Measurements from ENCODE around the gene TKFC.
A peak's percentile ranks its signal among the peaks of the same experiment; 100 is the strongest.

Gene TKFC

GRCh38 chr11:61325649-61326414, 7.2 kb upstream of the TKFC start:
- no peak for DNase-seq

- no peak for DNase-seq
Measured at GRCh38 chr11:61327669-61328071, 5.4 kb upstream of the TKFC start.

- DNase-seq = no peak
Measured at GRCh38 chr11:61328351-61328750, 4.7 kb upstream of the TKFC start.

- no peak for DNase-seq
Measured at GRCh38 chr11:61329871-61330270, 3.2 kb upstream of the TKFC start.

- no peak for DNase-seq
Measured at GRCh38 chr11:61331651-61332050, 1.4 kb upstream of the TKFC start.

- no peak for DNase-seq
Measured at GRCh38 chr11:61332281-61332796, 689 bp upstream of the TKFC start.

- DNase-seq = no peak
Measured at GRCh38 chr11:61333550-61334433, 764 bp downstream of the TKFC start.

- DNase-seq = no peak
Measured at GRCh38 chr11:61334434-61335354, 1.7 kb downstream of the TKFC start.

GRCh38 chr11:61335355-61335710, 2.3 kb downstream of the TKFC start:
- DNase-seq = no peak

GRCh38 chr11:61336171-61336935, 3.3 kb downstream of the TKFC start:
- DNase-seq = peak; percentile 87

- DNase-seq = no peak
Measured at GRCh38 chr11:61337706-61338470, 4.9 kb downstream of the TKFC start.

- no peak for DNase-seq
Measured at GRCh38 chr11:61338783-61339489, 5.9 kb downstream of the TKFC start.

GRCh38 chr11:61339490-61339878, 6.5 kb downstream of the TKFC start:
- DNase-seq = no peak

GRCh38 chr11:61340979-61341378, 8.0 kb downstream of the TKFC start:
- DNase-seq = no peak

- DNase-seq = no peak
Measured at GRCh38 chr11:61341706-61342105, 8.7 kb downstream of the TKFC start.

GRCh38 chr11:61342207-61342803, 9.3 kb downstream of the TKFC start:
- no peak for DNase-seq

GRCh38 chr11:61343792-61344745, 11.0 kb downstream of the TKFC start:
- DNase-seq = no peak

- DNase-seq = no peak
Measured at GRCh38 chr11:61345170-61345610, 12.2 kb downstream of the TKFC start.
